HEK293T (cell line): ENCODE measurements around the gene TNFRSF8.

Experiments used
- CTCF ChIA-PET: fragments of 350-600 bp; formaldehyde crosslinking; extraction: SDS; loops from one replicate; lab custom pipeline; 2021; ENCODE audit warnings: antibody characterized with exemption, inconsistent platforms; lab: Yijun Ruan, JAX
- POLR2A ChIA-PET: fragments of 350-600 bp; formaldehyde crosslinking; extraction: SDS; loops from one replicate; lab custom pipeline; 2020; ENCODE audit warnings: antibody characterized with exemption, inconsistent platforms; lab: Yijun Ruan, JAX
- DNase-seq: peaks from one replicate; pipeline ENCODE4 v3.0.0; 2012; ENCODE audit warnings: mixed read lengths; ENCODE audit errors: extremely low spot score
- ARNT ChIP-seq: fragments of 450-650 bp; IDR thresholded peaks from 2 replicates; pipeline ENCODE4 v1.6.1; 2017; ENCODE audit warnings: mild to moderate bottlenecking
- BHLHE40 ChIP-seq: fragments of 450-650 bp; IDR thresholded peaks from 2 replicates; pipeline ENCODE4 v1.6.1; 2016; ENCODE audit warnings: mild to moderate bottlenecking, moderate library complexity, borderline replicate concordance
- CTBP1 ChIP-seq: fragments of 450-650 bp; IDR thresholded peaks from 2 replicates; pipeline ENCODE4 v1.6.1; 2016; ENCODE audit warnings: borderline replicate concordance
- ELF4 ChIP-seq: fragments of 450-650 bp; IDR thresholded peaks from 2 replicates; pipeline ENCODE4 v1.6.1; 2017; ENCODE audit warnings: antibody characterized with exemption
- FOXA1 ChIP-seq: fragments of 450-650 bp; IDR thresholded peaks from 2 replicates; pipeline ENCODE4 v1.6.1; 2016; ENCODE audit warnings: mild to moderate bottlenecking
- FOXK2 ChIP-seq: fragments of 450-650 bp; IDR thresholded peaks from 2 replicates; pipeline ENCODE4 v1.6.1; 2016; ENCODE audit warnings: mild to moderate bottlenecking
- FOXM1 ChIP-seq: fragments of 450-650 bp; IDR thresholded peaks from 2 replicates; pipeline ENCODE4 v1.6.1; 2017; ENCODE audit warnings: mild to moderate bottlenecking, borderline replicate concordance
- HDGF ChIP-seq: fragments of 450-650 bp; IDR thresholded peaks from 2 replicates; pipeline ENCODE4 v1.6.1; 2017; ENCODE audit warnings: antibody characterized with exemption, borderline replicate concordance
- L3MBTL2 ChIP-seq: fragments of 450-650 bp; conservative IDR thresholded peaks from 2 replicates; pipeline ENCODE4 v1.6.1; 2016; ENCODE audit warnings: mild to moderate bottlenecking
- LEF1 ChIP-seq: fragments of 450-650 bp; IDR thresholded peaks from 2 replicates; pipeline ENCODE4 v1.6.1; 2017; ENCODE audit warnings: mild to moderate bottlenecking, borderline replicate concordance
- NFRKB ChIP-seq: fragments of 450-650 bp; IDR thresholded peaks from 2 replicates; pipeline ENCODE4 v1.6.1; 2016; ENCODE audit warnings: mild to moderate bottlenecking, moderate library complexity
- SP1 ChIP-seq: fragments of 450-650 bp; IDR thresholded peaks from 2 replicates; pipeline ENCODE4 v1.6.1; 2017
- SUZ12 ChIP-seq: fragments of 450-650 bp; IDR thresholded peaks from 2 replicates; pipeline ENCODE4 v1.6.1; 2016; ENCODE audit warnings: mild to moderate bottlenecking
- TARDBP ChIP-seq: fragments of 450-650 bp; IDR thresholded peaks from 2 replicates; pipeline ENCODE4 v1.6.1; 2016
- ZNF384 ChIP-seq: fragments of 450-650 bp; IDR thresholded peaks from 2 replicates; pipeline ENCODE4 v1.6.1; 2016
- TF ChIP-seq, protein P1 (sequence below): fragments of 450-650 bp; IDR thresholded peaks from 2 replicates; pipeline ENCODE4 v1.6.1; 2016

Gene TNFRSF8

DNA sequence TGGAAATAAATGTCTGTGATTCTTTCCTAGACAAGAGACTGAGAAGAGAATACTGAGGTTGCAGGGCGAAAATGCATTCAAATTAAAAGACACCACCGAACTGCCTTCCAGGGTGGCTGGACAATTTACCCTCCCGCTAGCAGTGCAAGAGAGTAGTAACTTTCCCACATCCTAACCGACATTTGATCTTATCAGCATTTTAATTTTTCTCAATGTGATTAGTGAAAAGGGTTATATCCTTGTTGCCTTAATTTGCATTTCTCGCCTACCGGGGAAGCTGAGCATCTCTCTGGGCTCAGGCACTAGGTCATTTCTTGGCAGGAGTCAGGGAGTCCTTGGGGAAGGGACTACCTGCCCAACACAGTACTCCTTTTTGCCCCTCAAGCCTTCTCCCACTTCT is 2.8 kb downstream of the TNFRSF8 start:
- TF ChIP-seq, protein P1, sequence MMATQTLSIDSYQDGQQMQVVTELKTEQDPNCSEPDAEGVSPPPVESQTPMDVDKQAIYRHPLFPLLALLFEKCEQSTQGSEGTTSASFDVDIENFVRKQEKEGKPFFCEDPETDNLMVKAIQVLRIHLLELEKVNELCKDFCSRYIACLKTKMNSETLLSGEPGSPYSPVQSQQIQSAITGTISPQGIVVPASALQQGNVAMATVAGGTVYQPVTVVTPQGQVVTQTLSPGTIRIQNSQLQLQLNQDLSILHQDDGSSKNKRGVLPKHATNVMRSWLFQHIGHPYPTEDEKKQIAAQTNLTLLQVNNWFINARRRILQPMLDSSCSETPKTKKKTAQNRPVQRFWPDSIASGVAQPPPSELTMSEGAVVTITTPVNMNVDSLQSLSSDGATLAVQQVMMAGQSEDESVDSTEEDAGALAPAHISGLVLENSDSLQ, result no peak
- TF ChIP-seq FOXA1 (no peak), L3MBTL2 (no peak), ARNT (no peak), FOXM1 (no peak), HDGF (no peak), TARDBP (no peak), BHLHE40 (no peak)
- CTCF ChIA-PET, result interaction anchor here (1.0 kb wide), 1 partner anchor 14 kb away, joined by 3 read pairs; no protein-coding TSS in a partner anchor
- no peak for DNase-seq
- POLR2A ChIA-PET, result no interaction called here

DNA sequence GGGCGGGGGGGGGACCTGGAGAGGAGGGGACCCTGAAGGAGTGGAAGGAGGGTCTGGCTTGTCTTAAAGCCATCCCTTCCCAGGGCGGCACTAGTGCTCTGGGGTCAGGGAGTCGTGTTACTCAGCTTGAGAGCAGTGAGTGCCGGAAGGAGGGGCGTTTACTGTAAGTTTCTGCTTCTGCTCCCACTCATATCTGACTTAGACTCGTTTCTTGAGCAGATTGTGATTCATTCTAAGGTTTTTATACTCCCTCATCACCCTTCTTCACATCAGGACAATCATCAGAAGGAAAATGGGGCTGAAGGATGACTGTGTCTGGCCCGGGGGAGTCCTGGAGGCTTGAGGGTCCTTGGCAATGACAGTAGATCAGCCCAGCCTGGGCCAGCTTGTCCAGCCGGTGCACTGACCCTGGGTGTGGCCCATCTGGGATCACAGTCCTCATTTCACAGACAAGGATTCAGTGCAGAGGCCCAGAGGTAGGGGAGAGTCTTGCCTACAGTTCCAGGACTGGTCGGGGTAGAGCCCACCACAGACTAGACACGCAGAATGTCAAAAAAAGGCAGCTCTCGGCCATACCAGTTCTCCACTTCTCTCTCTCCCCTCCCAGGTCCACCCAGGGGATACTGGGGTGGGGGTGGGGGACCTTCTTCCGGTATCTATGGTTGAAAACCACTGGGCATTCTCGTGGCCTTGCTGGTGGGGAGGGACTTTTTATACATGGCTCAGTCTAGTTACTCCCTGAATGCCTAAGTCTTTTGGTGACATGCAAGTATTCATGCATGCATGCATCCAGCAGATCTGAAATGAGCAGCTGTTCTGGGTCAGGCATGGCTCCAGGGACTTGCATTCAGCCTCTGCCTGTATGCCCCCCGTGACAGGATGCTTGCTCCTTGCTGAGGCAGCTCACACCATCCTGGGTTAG is 5.1 kb downstream of the TNFRSF8 start:
- ChIA-PET CTCF (interaction anchor here (1.0 to 1.3 kb wide), 2 partner anchors 11 to 56 kb away, joined by 3 to 4 read pairs; no protein-coding TSS in a partner anchor), POLR2A (interaction anchor here (0.6 to 1.2 kb wide), 3 partner anchors 49 to 159 kb away, joined by 3 to 4 read pairs (median 3); no protein-coding TSS in a partner anchor)
- DNase-seq, result no peak
- TF ChIP-seq SUZ12, result no peak
- TF ChIP-seq FOXK2, result no peak
- TF ChIP-seq NFRKB, result no peak
- TF ChIP-seq, protein P1, result no peak
- TF ChIP-seq CTBP1, result no peak
- no peak for TF ChIP-seq BHLHE40
- no peak for TF ChIP-seq SP1
- TF ChIP-seq ELF4, result no peak
- no peak for TF ChIP-seq L3MBTL2
- no peak for TF ChIP-seq FOXA1
- no peak for TF ChIP-seq LEF1
- TF ChIP-seq TARDBP, result no peak
- TF ChIP-seq FOXM1, result no peak
- no peak for TF ChIP-seq ZNF384
- no peak for TF ChIP-seq ARNT
- no peak for TF ChIP-seq HDGF

DNA sequence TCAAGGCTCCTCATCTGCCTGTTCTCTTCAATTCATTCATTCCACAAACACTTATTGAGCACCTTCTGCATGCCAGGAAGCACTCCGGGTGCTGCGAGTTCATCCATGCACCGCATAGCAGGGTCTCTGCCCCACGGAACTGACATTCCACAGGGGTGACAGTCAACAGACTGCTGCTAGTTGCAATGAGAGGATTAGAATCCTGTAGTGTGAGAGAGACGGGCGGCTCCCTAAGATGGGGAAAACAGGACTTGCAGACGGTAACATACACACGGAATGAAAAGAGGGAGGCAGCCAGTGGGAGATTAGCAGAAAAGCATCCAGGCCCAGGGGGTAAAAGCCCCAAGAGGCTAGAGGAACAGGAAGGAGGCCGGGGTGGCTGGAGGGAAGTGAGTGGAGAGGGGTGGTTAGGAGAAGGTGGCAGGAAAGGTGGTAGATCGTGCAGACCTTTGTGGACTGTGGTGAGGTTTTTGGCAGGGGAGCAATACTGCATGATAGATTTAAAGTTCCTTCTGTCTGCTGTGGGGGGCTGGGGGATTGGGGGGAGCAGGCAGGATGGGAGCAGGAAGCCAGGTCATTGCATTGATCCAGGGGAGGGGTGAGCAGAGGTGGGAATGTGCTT is 6.6 kb downstream of the TNFRSF8 start:
- POLR2A ChIA-PET, result no interaction called here
- CTCF ChIA-PET, result interaction anchor here (1.5 kb wide), 1 partner anchor 10 kb away, joined by 4 read pairs; no protein-coding TSS in a partner anchor

DNA sequence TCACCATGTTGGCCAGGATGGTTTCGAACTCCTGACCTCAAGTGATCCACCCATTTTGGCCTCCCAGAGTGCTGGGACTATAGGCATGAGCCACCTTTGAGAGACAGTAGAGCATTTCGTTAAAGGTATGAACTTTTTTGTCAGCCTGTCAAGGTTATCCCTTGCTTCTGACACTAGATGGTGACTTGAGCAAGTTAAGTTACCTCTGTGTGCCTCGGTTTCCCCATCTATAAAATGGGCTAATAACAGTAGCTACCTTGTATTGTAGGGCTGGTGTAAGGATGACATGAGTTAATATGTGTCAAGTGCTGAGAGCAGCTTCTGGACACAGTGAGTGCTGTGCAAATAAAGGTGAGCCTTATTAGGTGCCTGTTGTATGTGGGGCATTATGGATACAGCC is 8.8 kb downstream of the TNFRSF8 start:
- TF ChIP-seq LEF1 (no peak), SP1 (no peak), HDGF (no peak), FOXM1 (no peak), ELF4 (no peak), TARDBP (no peak), NFRKB (no peak), ARNT (no peak), SUZ12 (no peak), CTBP1 (no peak), L3MBTL2 (no peak), ZNF384 (no peak)
- TF ChIP-seq, protein P1, result no peak
- no peak for DNase-seq
- ChIA-PET CTCF (no interaction called here), POLR2A (no interaction called here)

More for the DNA sequence above, 6.6 kb downstream of the TNFRSF8 start:
- no peak for TF ChIP-seq CTBP1
- no peak for TF ChIP-seq LEF1
- TF ChIP-seq, protein P1, result no peak
- no peak for TF ChIP-seq NFRKB
- TF ChIP-seq FOXM1, result no peak
- no peak for TF ChIP-seq TARDBP
- no peak for TF ChIP-seq ARNT
- no peak for DNase-seq

DNA sequence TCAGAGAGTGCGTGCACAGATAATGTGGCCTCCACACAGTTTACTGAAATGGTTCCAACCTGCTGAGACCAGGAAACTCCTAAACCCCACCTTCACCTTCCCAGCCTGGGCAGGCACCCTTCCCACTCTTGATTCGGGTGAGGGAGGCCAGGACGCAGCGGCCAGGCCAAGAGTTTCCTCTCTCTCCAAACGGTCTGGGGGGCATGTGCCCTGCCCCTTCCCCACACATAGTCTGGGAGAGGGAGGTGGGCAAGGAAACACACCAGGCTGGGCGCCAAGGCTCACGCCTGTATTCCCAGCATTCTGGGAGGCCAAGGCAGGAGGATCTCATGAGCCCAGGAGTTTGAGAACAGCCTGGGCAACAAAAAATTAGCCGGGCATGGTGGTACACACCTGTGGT is 9.6 kb downstream of the TNFRSF8 start:
- TF ChIP-seq NFRKB (no peak), ELF4 (no peak), FOXK2 (no peak), FOXM1 (no peak), L3MBTL2 (no peak), SP1 (no peak), HDGF (no peak), FOXA1 (no peak)
- DNase-seq, result no peak
- ChIA-PET CTCF (no interaction called here), POLR2A (no interaction called here)
